ENCODE results near the gene WFDC5.

Gene WFDC5

GRCh38 chr20:45138561-45139300 is 23.8 kb upstream of the WFDC5 start:
- peak; percentile 53 for DNase-seq (ENCODE audit: extremely low read depth, insufficient read length)
- Histone ChIP-seq H3K36me3 (ENCODE audit: control insufficient read depth, insufficient read depth, low read length) (no peaks in the 10 kb centered on the region), H3K4me3 (replicated peaks; ENCODE audit: low read depth, low read length) (no peak overlapping the region), H3K27me3 (replicated peaks; ENCODE audit: control insufficient read depth, insufficient read depth, low read length) (no peaks in the 10 kb centered on the region; the same call in none of the 2 replicates)
- TF ChIP-seq, protein P1, sequence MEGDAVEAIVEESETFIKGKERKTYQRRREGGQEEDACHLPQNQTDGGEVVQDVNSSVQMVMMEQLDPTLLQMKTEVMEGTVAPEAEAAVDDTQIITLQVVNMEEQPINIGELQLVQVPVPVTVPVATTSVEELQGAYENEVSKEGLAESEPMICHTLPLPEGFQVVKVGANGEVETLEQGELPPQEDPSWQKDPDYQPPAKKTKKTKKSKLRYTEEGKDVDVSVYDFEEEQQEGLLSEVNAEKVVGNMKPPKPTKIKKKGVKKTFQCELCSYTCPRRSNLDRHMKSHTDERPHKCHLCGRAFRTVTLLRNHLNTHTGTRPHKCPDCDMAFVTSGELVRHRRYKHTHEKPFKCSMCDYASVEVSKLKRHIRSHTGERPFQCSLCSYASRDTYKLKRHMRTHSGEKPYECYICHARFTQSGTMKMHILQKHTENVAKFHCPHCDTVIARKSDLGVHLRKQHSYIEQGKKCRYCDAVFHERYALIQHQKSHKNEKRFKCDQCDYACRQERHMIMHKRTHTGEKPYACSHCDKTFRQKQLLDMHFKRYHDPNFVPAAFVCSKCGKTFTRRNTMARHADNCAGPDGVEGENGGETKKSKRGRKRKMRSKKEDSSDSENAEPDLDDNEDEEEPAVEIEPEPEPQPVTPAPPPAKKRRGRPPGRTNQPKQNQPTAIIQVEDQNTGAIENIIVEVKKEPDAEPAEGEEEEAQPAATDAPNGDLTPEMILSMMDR (IDR thresholded peaks at IDR 0.05; ENCODE audit: insufficient read depth, low read length, poor library complexity, severe bottlenecking) = peak; percentile 93

- TF ChIP-seq, protein P1 (IDR thresholded peaks at IDR 0.05; ENCODE audit: insufficient read depth, low read length, poor library complexity, severe bottlenecking) = no peak
- no peak for DNase-seq (ENCODE audit: extremely low read depth, insufficient read length)
- Histone ChIP-seq H3K36me3 (ENCODE audit: control insufficient read depth, insufficient read depth, low read length) (no peaks in the 10 kb centered on the region), H3K27me3 (replicated peaks; ENCODE audit: control insufficient read depth, insufficient read depth, low read length) (no peaks in the 10 kb centered on the region; the same call in 1 of the 2 replicates), H3K4me3 (replicated peaks; ENCODE audit: low read depth, low read length) (no peak overlapping the region)
Observed at GRCh38 chr20:45136911-45137310, 21.9 kb upstream of the WFDC5 start.

GRCh38 chr20:45128099-45128498 is 13.1 kb upstream of the WFDC5 start:
- no peaks in the 10 kb centered on the region for H3K36me3 ChIP-seq (ENCODE audit: control insufficient read depth, insufficient read depth, low read length)
- H3K27me3 ChIP-seq (replicated peaks; ENCODE audit: control insufficient read depth, insufficient read depth, low read length) = peaks cover 2% of the 10 kb centered on the region
- TF ChIP-seq, protein P1 (IDR thresholded peaks at IDR 0.05; ENCODE audit: insufficient read depth, low read length, poor library complexity, severe bottlenecking) = no peak
- DNase-seq (ENCODE audit: extremely low read depth, insufficient read length) = no peak
- H3K4me3 ChIP-seq (replicated peaks; ENCODE audit: low read depth, low read length) = no peak overlapping the region

- Histone ChIP-seq H3K27me3 (replicated peaks; ENCODE audit: control insufficient read depth, insufficient read depth, low read length) (peaks cover 2% of the 10 kb centered on the region), H3K36me3 (ENCODE audit: control insufficient read depth, insufficient read depth, low read length) (no peaks in the 10 kb centered on the region), H3K4me3 (replicated peaks; ENCODE audit: low read depth, low read length) (no peak within 1 kb of the TSS)
- TF ChIP-seq, protein P1 (IDR thresholded peaks at IDR 0.05; ENCODE audit: insufficient read depth, low read length, poor library complexity, severe bottlenecking) = no peak
- DNase-seq (ENCODE audit: extremely low read depth, insufficient read length) = no peak
Observed at GRCh38 chr20:45124365-45124764, 9.4 kb upstream of the WFDC5 start, which contains the start of gene WFDC12. TSS of gene WFDC12 (minus strand) at chr20:45124465. CDS start at chr20:45124447, 18 bp downstream.

DNA sequence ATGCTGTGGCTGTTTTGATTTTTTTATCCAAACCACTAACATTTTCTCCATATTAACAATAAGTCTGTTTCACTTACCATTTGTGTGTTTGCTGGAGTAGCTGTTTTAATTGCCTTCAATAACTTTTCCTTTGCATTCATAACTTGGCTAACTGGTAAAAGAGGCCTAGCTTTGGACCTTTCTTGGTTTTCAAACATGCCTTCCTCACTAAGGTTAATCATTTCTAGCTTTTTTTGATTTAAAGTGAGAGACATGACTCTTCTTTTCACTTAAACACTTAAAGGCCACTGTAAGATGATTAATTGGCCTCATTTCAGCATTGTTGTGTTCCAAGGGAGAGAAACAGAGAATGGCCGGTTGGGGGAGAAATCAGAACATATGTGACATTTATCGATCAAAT is 6.4 kb upstream of the WFDC5 start:
- H3K27me3 ChIP-seq (replicated peaks; ENCODE audit: control insufficient read depth, insufficient read depth, low read length) = peaks cover 2% of the 10 kb centered on the region

More for the DNA sequence above, 6.4 kb upstream of the WFDC5 start:
- H3K36me3 ChIP-seq (ENCODE audit: control insufficient read depth, insufficient read depth, low read length) = no peaks in the 10 kb centered on the region
- no peak overlapping the region for H3K4me3 ChIP-seq (replicated peaks; ENCODE audit: low read depth, low read length)
- DNase-seq (ENCODE audit: extremely low read depth, insufficient read length) = no peak
- TF ChIP-seq, protein P1 (IDR thresholded peaks at IDR 0.05; ENCODE audit: insufficient read depth, low read length, poor library complexity, severe bottlenecking) = no peak

Data from GM06990 (cell line).